ENCODE measurements around the gene NOLC1.
A peak's percentile ranks its signal among the peaks of the same experiment; 100 is the strongest.

The NOLC1 gene

GRCh38 chr10:102146971-102147428 lies 5.2 kb upstream of the NOLC1 start:
- no peak for DNase-seq (ENCODE audit: extremely low read depth, low read depth)
- H3K4me3 ChIP-seq (replicated peaks; ENCODE audit: low read depth, low read length), result no peak overlapping the region
- TF ChIP-seq CTCF (IDR thresholded peaks at IDR 0.05; ENCODE audit: low read depth, low read length, missing control alignments), result no peak

- H3K4me3 ChIP-seq (replicated peaks; ENCODE audit: low read depth, low read length), result no peak overlapping the region
These were observed 4.6 kb upstream of the NOLC1 start for GRCh38 chr10:102147561-102147960.

GRCh38 chr10:102148275-102148674 lies 3.9 kb upstream of the NOLC1 start:
- TF ChIP-seq CTCF (IDR thresholded peaks at IDR 0.05; ENCODE audit: low read depth, low read length, missing control alignments), result no peak
- no peak for DNase-seq (ENCODE audit: extremely low read depth, low read depth)
- H3K4me3 ChIP-seq (replicated peaks; ENCODE audit: low read depth, low read length), result no peak overlapping the region

More at GRCh38 chr10:102147561-102147960, 4.6 kb upstream of the NOLC1 start:
- DNase-seq (ENCODE audit: extremely low read depth, low read depth), result no peak
- TF ChIP-seq CTCF (IDR thresholded peaks at IDR 0.05; ENCODE audit: low read depth, low read length, missing control alignments), result no peak

GRCh38 chr10:102150970-102151773 lies 1.0 kb upstream of the NOLC1 start:
- no peak overlapping the region; the same call in 1 of the 2 replicates for H3K4me3 ChIP-seq (replicated peaks; ENCODE audit: low read depth, low read length)
- TF ChIP-seq CTCF (IDR thresholded peaks at IDR 0.05; ENCODE audit: low read depth, low read length, missing control alignments), result no peak
- peak; percentile 38 for DNase-seq (ENCODE audit: extremely low read depth, low read depth)

- TF ChIP-seq CTCF (IDR thresholded peaks at IDR 0.05; ENCODE audit: low read depth, low read length, missing control alignments), result no peak
- no peak for DNase-seq (ENCODE audit: extremely low read depth, low read depth)
- peak overlapping the region; percentile 76 for H3K4me3 ChIP-seq (replicated peaks; ENCODE audit: low read depth, low read length)
These were observed 329 bp downstream of the NOLC1 start for GRCh38 chr10:102152545-102152890.

GRCh38 chr10:102153093-102153620 lies 968 bp downstream of the NOLC1 start:
- H3K4me3 ChIP-seq (replicated peaks; ENCODE audit: low read depth, low read length), result peak overlapping the region; percentile 76
- no peak for TF ChIP-seq CTCF (IDR thresholded peaks at IDR 0.05; ENCODE audit: low read depth, low read length, missing control alignments)
- no peak for DNase-seq (ENCODE audit: extremely low read depth, low read depth)

Data from HFF-Myc (cell line).